GM13976 (cell line): ENCODE measurements around the gene SLC9A5.

Experiments used
- DNase-seq: peaks from one replicate; pipeline ENCODE4 v3.0.0; 2012; ENCODE audit warnings: low spot score
- in situ Hi-C: fragments of 300-500 bp; cut with MboI; formaldehyde crosslinking; loops from one replicate; pipeline ENCODE4 v1.12.0; 2022; ENCODE audit warnings: low sequenced_read_pairs, mixed read lengths, inconsistent platforms; ENCODE audit not compliant: unreplicated experiment
- TF ChIP-seq, protein P1 (sequence below): IDR thresholded peaks from 2 replicates; pipeline ENCODE4 v1.5.1; 2012; ENCODE audit warnings: borderline replicate concordance, mild to moderate bottlenecking; ENCODE audit not compliant: insufficient read depth; ENCODE audit errors: extremely low read depth, missing control alignments, control extremely low read depth

The SLC9A5 gene

DNA sequence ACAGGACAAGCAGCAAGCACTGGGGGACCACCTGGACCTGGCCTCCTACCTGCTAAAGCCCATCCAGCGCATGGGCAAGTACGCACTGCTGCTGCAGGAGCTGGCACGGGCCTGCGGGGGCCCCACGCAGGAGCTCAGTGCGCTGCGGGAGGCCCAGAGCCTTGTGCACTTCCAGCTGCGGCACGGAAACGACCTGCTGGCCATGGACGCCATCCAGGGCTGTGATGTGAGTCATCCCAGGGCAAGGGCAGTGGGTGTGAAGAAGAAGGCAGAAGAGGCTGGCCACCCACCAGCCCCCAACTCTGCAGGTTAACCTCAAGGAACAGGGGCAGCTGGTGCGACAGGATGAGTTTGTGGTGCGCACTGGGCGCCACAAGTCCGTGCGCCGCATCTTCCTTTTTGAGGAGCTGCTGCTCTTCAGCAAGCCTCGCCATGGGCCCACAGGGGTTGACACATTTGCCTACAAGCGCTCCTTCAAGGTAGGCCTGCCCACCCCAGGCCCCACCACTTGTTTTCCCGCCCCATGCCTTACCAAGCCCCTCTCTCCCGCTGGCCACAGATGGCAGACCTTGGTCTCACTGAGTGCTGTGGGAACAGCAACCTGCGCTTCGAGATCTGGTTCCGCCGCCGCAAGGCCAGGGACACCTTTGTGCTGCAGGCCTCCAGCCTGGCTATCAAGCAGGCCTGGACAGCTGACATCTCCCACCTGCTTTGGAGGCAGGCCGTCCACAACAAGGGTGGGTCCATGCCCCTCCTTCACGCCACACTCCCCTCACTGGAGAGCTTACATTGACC is 37.9 kb downstream of the SLC9A5 start:
- no peak for DNase-seq
- TF ChIP-seq, protein P1, sequence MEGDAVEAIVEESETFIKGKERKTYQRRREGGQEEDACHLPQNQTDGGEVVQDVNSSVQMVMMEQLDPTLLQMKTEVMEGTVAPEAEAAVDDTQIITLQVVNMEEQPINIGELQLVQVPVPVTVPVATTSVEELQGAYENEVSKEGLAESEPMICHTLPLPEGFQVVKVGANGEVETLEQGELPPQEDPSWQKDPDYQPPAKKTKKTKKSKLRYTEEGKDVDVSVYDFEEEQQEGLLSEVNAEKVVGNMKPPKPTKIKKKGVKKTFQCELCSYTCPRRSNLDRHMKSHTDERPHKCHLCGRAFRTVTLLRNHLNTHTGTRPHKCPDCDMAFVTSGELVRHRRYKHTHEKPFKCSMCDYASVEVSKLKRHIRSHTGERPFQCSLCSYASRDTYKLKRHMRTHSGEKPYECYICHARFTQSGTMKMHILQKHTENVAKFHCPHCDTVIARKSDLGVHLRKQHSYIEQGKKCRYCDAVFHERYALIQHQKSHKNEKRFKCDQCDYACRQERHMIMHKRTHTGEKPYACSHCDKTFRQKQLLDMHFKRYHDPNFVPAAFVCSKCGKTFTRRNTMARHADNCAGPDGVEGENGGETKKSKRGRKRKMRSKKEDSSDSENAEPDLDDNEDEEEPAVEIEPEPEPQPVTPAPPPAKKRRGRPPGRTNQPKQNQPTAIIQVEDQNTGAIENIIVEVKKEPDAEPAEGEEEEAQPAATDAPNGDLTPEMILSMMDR: no peak
- in situ Hi-C loops: no loop called here

DNA sequence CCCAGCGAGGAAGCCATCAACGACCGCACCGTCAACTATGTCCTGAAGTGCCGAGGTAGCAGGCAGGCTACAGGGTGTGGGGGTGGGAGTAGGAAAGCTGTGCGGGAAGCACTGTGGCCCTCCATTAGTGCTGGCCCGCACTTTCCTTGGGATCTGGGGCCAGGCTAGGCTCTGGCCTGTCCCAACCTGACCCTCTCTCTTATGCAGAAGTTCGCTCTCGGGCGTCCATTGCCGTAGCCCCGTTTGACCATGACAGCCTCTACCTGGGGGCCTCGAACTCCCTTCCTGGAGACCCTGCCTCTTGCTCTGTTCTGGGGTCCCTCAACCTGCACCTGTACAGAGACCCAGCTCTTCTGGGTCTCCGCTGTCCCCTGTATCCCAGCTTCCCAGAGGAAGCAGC is 39.2 kb downstream of the SLC9A5 start:
- DNase-seq: no peak
- TF ChIP-seq, protein P1: no peak
- in situ Hi-C loops: no loop called here

DNA sequence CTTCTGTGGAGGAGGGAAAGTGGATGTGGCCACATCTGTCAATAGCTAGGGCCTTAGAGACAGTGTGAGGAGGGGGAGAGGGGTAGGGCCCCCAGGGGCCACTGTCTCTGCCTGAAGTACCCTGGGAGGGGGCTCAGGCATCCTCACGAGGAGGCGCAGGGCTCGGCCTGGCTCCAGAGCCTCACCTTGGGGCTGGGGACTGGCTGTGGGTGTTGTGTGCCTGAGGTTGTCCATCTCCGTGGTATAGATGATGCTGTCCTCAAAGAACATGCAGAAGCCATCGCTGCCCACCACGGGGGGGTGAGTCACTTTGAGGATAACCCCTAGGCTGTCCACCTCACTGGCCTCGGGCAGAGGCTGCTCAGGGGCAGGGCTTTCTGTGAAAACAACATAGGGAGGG is 42.7 kb downstream of the SLC9A5 start:
- TF ChIP-seq, protein P1: no peak
- DNase-seq: no peak
- in situ Hi-C loops: no loop called here

- TF ChIP-seq, protein P1: no peak
- in situ Hi-C loops: no loop called here
Observed at GRCh38 chr16:67294171-67294757, 45.5 kb downstream of the SLC9A5 start.

DNA sequence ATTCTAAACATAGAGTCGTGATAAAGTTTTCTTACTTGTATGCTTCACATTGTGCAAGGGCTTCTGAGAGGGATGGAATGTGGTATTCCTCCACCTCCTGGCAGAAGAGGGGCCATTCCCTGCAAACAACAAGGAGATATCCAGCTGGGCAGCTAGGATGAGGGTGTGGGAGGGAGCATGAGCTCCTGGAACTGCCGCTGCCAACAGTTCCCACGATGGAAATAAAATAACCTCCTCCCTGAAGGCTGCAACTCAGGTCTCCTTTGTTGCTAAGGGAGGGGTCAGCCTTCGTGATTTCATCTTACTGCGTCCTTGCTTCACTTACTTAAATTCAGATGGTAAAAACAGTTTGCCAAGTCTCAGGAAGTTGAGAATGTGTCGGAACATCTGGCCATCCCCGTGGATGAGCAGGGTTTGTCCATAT is 46.2 kb downstream of the SLC9A5 start:
- DNase-seq: no peak
- in situ Hi-C loops: no loop called here
- TF ChIP-seq, protein P1: no peak

More at GRCh38 chr16:67294171-67294757, 45.5 kb downstream of the SLC9A5 start:
- DNase-seq: no peak

DNA sequence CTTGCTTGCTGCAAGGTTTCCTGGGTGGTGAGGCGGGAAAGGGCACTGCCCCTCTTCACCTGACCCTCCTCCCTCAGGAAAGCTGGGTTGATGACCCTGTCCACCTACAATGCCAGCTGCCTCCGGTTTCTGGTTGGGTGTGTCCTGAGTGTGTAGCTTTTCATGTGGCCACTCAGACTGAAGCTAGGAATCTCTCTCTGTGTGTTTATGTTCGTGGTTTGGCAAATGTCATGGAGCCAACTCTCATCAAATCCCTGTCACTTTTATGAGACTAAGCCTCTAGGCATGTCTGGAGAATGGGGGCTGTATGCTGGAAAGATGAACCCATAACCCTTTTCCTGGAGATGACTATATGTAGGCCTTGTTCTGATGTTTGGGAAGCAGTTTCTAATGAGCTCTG is 47.6 kb downstream of the SLC9A5 start:
- in situ Hi-C loops: no loop called here
- DNase-seq: no peak
- TF ChIP-seq, protein P1: no peak

- no peak for DNase-seq
- TF ChIP-seq, protein P1: no peak
- in situ Hi-C loops: no loop called here
Observed at GRCh38 chr16:67298277-67298676, 49.5 kb downstream of the SLC9A5 start.
